ENCODE results near the gene POU6F2. TPM values are rescaled to one million over a fixed set of nuclear protein-coding genes. Genes with fewer than 3 reads are reported as not detected.

The POU6F2 gene
- total RNA-seq, 3 donors from 2014 or later, result under 0.01 TPM; not detected in 2

- no peaks in the 10 kb centered on the region for H3K9me3 ChIP-seq
- H3K27ac ChIP-seq, result no peak overlapping the region
- H3K4me1 ChIP-seq, result no peaks in the 10 kb centered on the region
- TF ChIP-seq POLR2A (IDR thresholded peaks at IDR 0.05) (no peak), POLR2AphosphoS5 (IDR thresholded peaks at IDR 0.05) (no peak), CTCF (IDR thresholded peaks at IDR 0.05) (no peak)
- no peak overlapping the region for H3K4me3 ChIP-seq
- no peak for DNase-seq (ENCODE audit: low spot score in 2 of 2)
- no peaks in the 10 kb centered on the region for H3K27me3 ChIP-seq
- intact Hi-C loops (cut with DNase I; ENCODE audit: low total_unique reads), result no loop called here
- no peaks in the 10 kb centered on the region for H3K36me3 ChIP-seq
These were observed 323.8 kb downstream of the POU6F2 start for GRCh38 chr7:39301543-39301942.

- Histone ChIP-seq H3K9me3 (no peaks in the 10 kb centered on the region), H3K4me1 (no peaks in the 10 kb centered on the region), H3K27me3 (no peaks in the 10 kb centered on the region), H3K27ac (no peak overlapping the region), H3K4me3 (no peak overlapping the region), H3K36me3 (no peaks in the 10 kb centered on the region)
- DNase-seq (ENCODE audit: low spot score in 2 of 2), result no peak
- intact Hi-C loops (cut with DNase I; ENCODE audit: low total_unique reads), result no loop called here
- TF ChIP-seq POLR2A (IDR thresholded peaks at IDR 0.05) (no peak), POLR2AphosphoS5 (IDR thresholded peaks at IDR 0.05) (no peak), CTCF (IDR thresholded peaks at IDR 0.05) (no peak)
These were observed 326.5 kb downstream of the POU6F2 start for GRCh38 chr7:39304178-39304577.

GRCh38 chr7:39304668-39305405 lies 327.1 kb downstream of the POU6F2 start:
- no peaks in the 10 kb centered on the region for H3K36me3 ChIP-seq
- no peaks in the 10 kb centered on the region for H3K9me3 ChIP-seq
- no peaks in the 10 kb centered on the region for H3K4me1 ChIP-seq
- no peak overlapping the region for H3K27ac ChIP-seq
- DNase-seq (ENCODE audit: low spot score in 2 of 2), result no peak
- H3K27me3 ChIP-seq, result no peaks in the 10 kb centered on the region
- intact Hi-C loops (cut with DNase I; ENCODE audit: low total_unique reads), result no loop called here
- TF ChIP-seq POLR2A (IDR thresholded peaks at IDR 0.05), result no peak
- TF ChIP-seq CTCF (IDR thresholded peaks at IDR 0.05), result no peak
- no peak for TF ChIP-seq POLR2AphosphoS5 (IDR thresholded peaks at IDR 0.05)
- no peak overlapping the region for H3K4me3 ChIP-seq

GRCh38 chr7:39306016-39306570 lies 328.4 kb downstream of the POU6F2 start:
- DNase-seq (ENCODE audit: low spot score in 2 of 2), result no peak
- Histone ChIP-seq H3K9me3 (no peaks in the 10 kb centered on the region), H3K4me1 (no peaks in the 10 kb centered on the region), H3K27me3 (no peaks in the 10 kb centered on the region), H3K4me3 (no peak overlapping the region), H3K27ac (no peak overlapping the region), H3K36me3 (no peaks in the 10 kb centered on the region)
- intact Hi-C loops (cut with DNase I; ENCODE audit: low total_unique reads), result no loop called here
- TF ChIP-seq POLR2AphosphoS5 (IDR thresholded peaks at IDR 0.05) (no peak), POLR2A (IDR thresholded peaks at IDR 0.05) (no peak), CTCF (IDR thresholded peaks at IDR 0.05) (no peak)

GRCh38 chr7:39310699-39311098 lies 333.0 kb downstream of the POU6F2 start:
- intact Hi-C loops (cut with DNase I; ENCODE audit: low total_unique reads), result no loop called here
- Histone ChIP-seq H3K27ac (no peak overlapping the region), H3K4me3 (no peak overlapping the region), H3K36me3 (no peaks in the 10 kb centered on the region), H3K9me3 (no peaks in the 10 kb centered on the region), H3K4me1 (no peaks in the 10 kb centered on the region), H3K27me3 (no peaks in the 10 kb centered on the region)
- no peak for DNase-seq (ENCODE audit: low spot score in 2 of 2)
- no peak for TF ChIP-seq CTCF (IDR thresholded peaks at IDR 0.05)
- no peak for TF ChIP-seq POLR2AphosphoS5 (IDR thresholded peaks at IDR 0.05)
- TF ChIP-seq POLR2A (IDR thresholded peaks at IDR 0.05), result no peak

All from breast epithelium (tissue), 4 donors.